HEK293 (cell line): ENCODE data around the gene MCRIP2.

ENCODE experiments used
- AEBP2 ChIP-seq: fragments of 450-650 bp; formaldehyde crosslinking; IDR thresholded peaks from 2 replicates; pipeline ENCODE4 v1.5.1; 2016; ENCODE audit warnings: missing biosample characterization, missing genetic modification characterization, borderline replicate concordance
- KLF7 ChIP-seq: fragments of 450-650 bp; formaldehyde crosslinking; IDR thresholded peaks from 2 replicates; pipeline ENCODE4 v1.5.1; 2016; ENCODE audit warnings: missing biosample characterization, missing genetic modification characterization, borderline replicate concordance
- RBAK ChIP-seq: fragments of 450-650 bp; formaldehyde crosslinking; IDR thresholded peaks from 2 replicates; pipeline ENCODE4 v1.5.1; 2016; ENCODE audit warnings: missing biosample characterization, missing genetic modification characterization
- SCRT1 ChIP-seq: fragments of 450-650 bp; formaldehyde crosslinking; IDR thresholded peaks from 2 replicates; pipeline ENCODE4 v1.5.1; 2016; ENCODE audit warnings: missing biosample characterization, missing genetic modification characterization, borderline replicate concordance
- SP3 ChIP-seq: fragments of 450-650 bp; formaldehyde crosslinking; IDR thresholded peaks from 2 replicates; pipeline ENCODE4 v1.5.1; 2016; ENCODE audit warnings: missing biosample characterization, missing genetic modification characterization
- TRIM28 ChIP-seq: IDR thresholded peaks from 2 replicates; pipeline ENCODE4 v1.6.1; 2011; ENCODE audit warnings: low read length, control low read depth, borderline replicate concordance
- YY1 ChIP-seq: fragments of 450-650 bp; formaldehyde crosslinking; IDR thresholded peaks from 2 replicates; pipeline ENCODE4 v1.5.1; 2018; ENCODE audit warnings: missing biosample characterization, missing genetic modification characterization
- ZBTB1 ChIP-seq: fragments of 450-650 bp; formaldehyde crosslinking; IDR thresholded peaks from 2 replicates; pipeline ENCODE4 v1.5.1; 2016; ENCODE audit warnings: missing biosample characterization, missing genetic modification characterization
- ZBTB20 ChIP-seq: fragments of 450-650 bp; formaldehyde crosslinking; IDR thresholded peaks from 2 replicates; pipeline ENCODE4 v1.5.1; 2016; ENCODE audit warnings: missing biosample characterization, missing genetic modification characterization
- ZIC2 ChIP-seq: fragments of 450-650 bp; formaldehyde crosslinking; IDR thresholded peaks from 2 replicates; pipeline ENCODE4 v1.5.1; 2016; ENCODE audit warnings: missing biosample characterization, missing genetic modification characterization
- ZNF146 ChIP-seq: fragments of 450-650 bp; formaldehyde crosslinking; IDR thresholded peaks from 2 replicates; pipeline ENCODE4 v1.5.1; 2016; ENCODE audit warnings: missing biosample characterization, missing genetic modification characterization
- ZNF16 ChIP-seq: fragments of 450-650 bp; formaldehyde crosslinking; IDR thresholded peaks from 2 replicates; pipeline ENCODE4 v1.5.1; 2016; ENCODE audit warnings: low read depth, missing biosample characterization, missing genetic modification characterization
- ZNF214 ChIP-seq: fragments of 450-650 bp; formaldehyde crosslinking; IDR thresholded peaks from 2 replicates; pipeline ENCODE4 v1.5.1; 2017; ENCODE audit warnings: missing biosample characterization, mild to moderate bottlenecking, missing genetic modification characterization, borderline replicate concordance
- ZNF223 ChIP-seq: fragments of 450-650 bp; formaldehyde crosslinking; IDR thresholded peaks from 2 replicates; pipeline ENCODE4 v1.5.1; 2016; ENCODE audit warnings: missing biosample characterization, missing genetic modification characterization
- ZNF239 ChIP-seq: fragments of 450-650 bp; formaldehyde crosslinking; IDR thresholded peaks from 2 replicates; pipeline ENCODE4 v1.5.1; 2016; ENCODE audit warnings: missing biosample characterization, missing genetic modification characterization
- ZNF280C ChIP-seq: fragments of 450-650 bp; formaldehyde crosslinking; IDR thresholded peaks from 2 replicates; pipeline ENCODE4 v1.5.1; 2016; ENCODE audit warnings: missing biosample characterization, missing genetic modification characterization
- ZNF302 ChIP-seq: fragments of 450-650 bp; formaldehyde crosslinking; IDR thresholded peaks from 2 replicates; pipeline ENCODE4 v1.5.1; 2016; ENCODE audit warnings: missing biosample characterization, missing genetic modification characterization, low read depth
- ZNF311 ChIP-seq: fragments of 450-650 bp; formaldehyde crosslinking; IDR thresholded peaks from 2 replicates; pipeline ENCODE4 v1.5.1; 2017; ENCODE audit warnings: missing biosample characterization, missing genetic modification characterization, borderline replicate concordance
- ZNF426 ChIP-seq: fragments of 450-650 bp; formaldehyde crosslinking; IDR thresholded peaks from 2 replicates; pipeline ENCODE4 v1.5.1; 2017; ENCODE audit warnings: missing biosample characterization, missing genetic modification characterization, mild to moderate bottlenecking, inconsistent platforms, moderate library complexity
- ZNF433 ChIP-seq: fragments of 450-650 bp; formaldehyde crosslinking; IDR thresholded peaks from 2 replicates; pipeline ENCODE4 v1.5.1; 2016; ENCODE audit warnings: missing biosample characterization, missing genetic modification characterization, low read depth
- ZNF558 ChIP-seq: fragments of 450-650 bp; formaldehyde crosslinking; IDR thresholded peaks from 2 replicates; pipeline ENCODE4 v1.5.1; 2016; ENCODE audit warnings: missing biosample characterization, missing genetic modification characterization
- ZSCAN30 ChIP-seq: fragments of 450-650 bp; IDR thresholded peaks from 2 replicates; pipeline ENCODE4 v1.5.1; 2018; ENCODE audit warnings: missing biosample characterization, mild to moderate bottlenecking, missing genetic modification characterization, moderate library complexity
- ZSCAN5A ChIP-seq: fragments of 450-650 bp; formaldehyde crosslinking; IDR thresholded peaks from 2 replicates; pipeline ENCODE4 v1.5.1; 2016; ENCODE audit warnings: missing biosample characterization, missing genetic modification characterization
- TF ChIP-seq, protein P1 (sequence below): fragments of 450-650 bp; formaldehyde crosslinking; IDR thresholded peaks from 2 replicates; pipeline ENCODE4 v1.5.1; 2016; ENCODE audit warnings: missing biosample characterization, missing genetic modification characterization
- TF ChIP-seq, protein P2 (sequence below): fragments of 450-650 bp; formaldehyde crosslinking; IDR thresholded peaks from 2 replicates; pipeline ENCODE4 v1.5.1; 2016; ENCODE audit warnings: missing biosample characterization, missing genetic modification characterization
- TF ChIP-seq, protein P3 (sequence below): fragments of 450-650 bp; formaldehyde crosslinking; IDR thresholded peaks from 2 replicates; pipeline ENCODE4 v1.5.1; 2016; ENCODE audit warnings: missing biosample characterization, missing genetic modification characterization

The MCRIP2 gene

GRCh38 chr16:660459-661183, 19.0 kb downstream of the MCRIP2 start (continued):
- no peak for TF ChIP-seq AEBP2 (tag by site-specific recombination)
- 0 out of 2 replicates have a peak, but pooled peaks have one; percentile 34 for TF ChIP-seq YY1
- TF ChIP-seq, protein P1, sequence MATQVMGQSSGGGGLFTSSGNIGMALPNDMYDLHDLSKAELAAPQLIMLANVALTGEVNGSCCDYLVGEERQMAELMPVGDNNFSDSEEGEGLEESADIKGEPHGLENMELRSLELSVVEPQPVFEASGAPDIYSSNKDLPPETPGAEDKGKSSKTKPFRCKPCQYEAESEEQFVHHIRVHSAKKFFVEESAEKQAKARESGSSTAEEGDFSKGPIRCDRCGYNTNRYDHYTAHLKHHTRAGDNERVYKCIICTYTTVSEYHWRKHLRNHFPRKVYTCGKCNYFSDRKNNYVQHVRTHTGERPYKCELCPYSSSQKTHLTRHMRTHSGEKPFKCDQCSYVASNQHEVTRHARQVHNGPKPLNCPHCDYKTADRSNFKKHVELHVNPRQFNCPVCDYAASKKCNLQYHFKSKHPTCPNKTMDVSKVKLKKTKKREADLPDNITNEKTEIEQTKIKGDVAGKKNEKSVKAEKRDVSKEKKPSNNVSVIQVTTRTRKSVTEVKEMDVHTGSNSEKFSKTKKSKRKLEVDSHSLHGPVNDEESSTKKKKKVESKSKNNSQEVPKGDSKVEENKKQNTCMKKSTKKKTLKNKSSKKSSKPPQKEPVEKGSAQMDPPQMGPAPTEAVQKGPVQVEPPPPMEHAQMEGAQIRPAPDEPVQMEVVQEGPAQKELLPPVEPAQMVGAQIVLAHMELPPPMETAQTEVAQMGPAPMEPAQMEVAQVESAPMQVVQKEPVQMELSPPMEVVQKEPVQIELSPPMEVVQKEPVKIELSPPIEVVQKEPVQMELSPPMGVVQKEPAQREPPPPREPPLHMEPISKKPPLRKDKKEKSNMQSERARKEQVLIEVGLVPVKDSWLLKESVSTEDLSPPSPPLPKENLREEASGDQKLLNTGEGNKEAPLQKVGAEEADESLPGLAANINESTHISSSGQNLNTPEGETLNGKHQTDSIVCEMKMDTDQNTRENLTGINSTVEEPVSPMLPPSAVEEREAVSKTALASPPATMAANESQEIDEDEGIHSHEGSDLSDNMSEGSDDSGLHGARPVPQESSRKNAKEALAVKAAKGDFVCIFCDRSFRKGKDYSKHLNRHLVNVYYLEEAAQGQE (tag by site-specific recombination), result no peak
- TF ChIP-seq ZNF558, result no peak
- no peak for TF ChIP-seq ZBTB1 (tag by site-specific recombination)
- no peak for TF ChIP-seq TRIM28
- TF ChIP-seq ZSCAN30 (tag by site-specific recombination), result peak; percentile 74; the same call in 1 of the 2 replicates
- TF ChIP-seq ZNF311 (tag by site-specific recombination), result no peak
- peak; percentile 80 for TF ChIP-seq SP3 (tag by site-specific recombination)
- no peak for TF ChIP-seq KLF7 (tag by site-specific recombination)
- TF ChIP-seq ZNF16 (tag by site-specific recombination), result no peak
- TF ChIP-seq ZNF223, result no peak
- TF ChIP-seq ZIC2 (tag by site-specific recombination), result peak; percentile 53; the same call in 1 of the 2 replicates
- no peak for TF ChIP-seq ZNF146
- no peak for TF ChIP-seq ZNF426
- peak; percentile 74; the same call in 1 of the 2 replicates for TF ChIP-seq SCRT1
- TF ChIP-seq ZNF280C, result no peak
- TF ChIP-seq ZSCAN5A, result no peak
- TF ChIP-seq ZNF239 (tag by site-specific recombination), result no peak
- TF ChIP-seq ZNF214 (tag by site-specific recombination), result no peak
- no peak for TF ChIP-seq RBAK (tag by site-specific recombination)
- TF ChIP-seq, protein P2, sequence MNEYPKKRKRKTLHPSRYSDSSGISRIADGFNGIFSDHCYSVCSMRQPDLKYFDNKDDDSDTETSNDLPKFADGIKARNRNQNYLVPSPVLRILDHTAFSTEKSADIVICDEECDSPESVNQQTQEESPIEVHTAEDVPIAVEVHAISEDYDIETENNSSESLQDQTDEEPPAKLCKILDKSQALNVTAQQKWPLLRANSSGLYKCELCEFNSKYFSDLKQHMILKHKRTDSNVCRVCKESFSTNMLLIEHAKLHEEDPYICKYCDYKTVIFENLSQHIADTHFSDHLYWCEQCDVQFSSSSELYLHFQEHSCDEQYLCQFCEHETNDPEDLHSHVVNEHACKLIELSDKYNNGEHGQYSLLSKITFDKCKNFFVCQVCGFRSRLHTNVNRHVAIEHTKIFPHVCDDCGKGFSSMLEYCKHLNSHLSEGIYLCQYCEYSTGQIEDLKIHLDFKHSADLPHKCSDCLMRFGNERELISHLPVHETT (tag by site-specific recombination), result no peak; the same call in 1 of the 2 replicates
- no peak for TF ChIP-seq ZBTB20 (tag by site-specific recombination)
- no peak for TF ChIP-seq ZNF302 (tag by site-specific recombination)
- TF ChIP-seq, protein P3, sequence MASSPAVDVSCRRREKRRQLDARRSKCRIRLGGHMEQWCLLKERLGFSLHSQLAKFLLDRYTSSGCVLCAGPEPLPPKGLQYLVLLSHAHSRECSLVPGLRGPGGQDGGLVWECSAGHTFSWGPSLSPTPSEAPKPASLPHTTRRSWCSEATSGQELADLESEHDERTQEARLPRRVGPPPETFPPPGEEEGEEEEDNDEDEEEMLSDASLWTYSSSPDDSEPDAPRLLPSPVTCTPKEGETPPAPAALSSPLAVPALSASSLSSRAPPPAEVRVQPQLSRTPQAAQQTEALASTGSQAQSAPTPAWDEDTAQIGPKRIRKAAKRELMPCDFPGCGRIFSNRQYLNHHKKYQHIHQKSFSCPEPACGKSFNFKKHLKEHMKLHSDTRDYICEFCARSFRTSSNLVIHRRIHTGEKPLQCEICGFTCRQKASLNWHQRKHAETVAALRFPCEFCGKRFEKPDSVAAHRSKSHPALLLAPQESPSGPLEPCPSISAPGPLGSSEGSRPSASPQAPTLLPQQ, result peak; percentile 62; the same call in 1 of the 2 replicates
- TF ChIP-seq ZNF433, result no peak
